T-helper 2 cell treated with Interferon-gamma antibody and Interleukin-4, amounts not matched to agents 100 ng/mL and 5 ng/mL, for 36 hours (primary cell): Measurements from ENCODE around the gene CDY2A. TPM values are rescaled to one million over a fixed set of nuclear protein-coding genes. Genes with fewer than 3 reads are reported as not detected.
"Not testable (repeated sequence)": the region's sequence is repeated elsewhere in the genome, so short reads cannot be mapped to it uniquely, and the experiment has no call there.

Experiments
- intact Hi-C: fragments of 100-400 bp; cut with micrococcal nuclease; formaldehyde crosslinking; loops from one replicate; pipeline ENCODE4 v1.15.1; 2023
- total RNA-seq: library from RNA; stranded (reverse); gene quantifications from 2 replicates; pipeline ENCODE4 v1.2.3, GENCODE V29; 2022

The CDY2A gene, protein sequence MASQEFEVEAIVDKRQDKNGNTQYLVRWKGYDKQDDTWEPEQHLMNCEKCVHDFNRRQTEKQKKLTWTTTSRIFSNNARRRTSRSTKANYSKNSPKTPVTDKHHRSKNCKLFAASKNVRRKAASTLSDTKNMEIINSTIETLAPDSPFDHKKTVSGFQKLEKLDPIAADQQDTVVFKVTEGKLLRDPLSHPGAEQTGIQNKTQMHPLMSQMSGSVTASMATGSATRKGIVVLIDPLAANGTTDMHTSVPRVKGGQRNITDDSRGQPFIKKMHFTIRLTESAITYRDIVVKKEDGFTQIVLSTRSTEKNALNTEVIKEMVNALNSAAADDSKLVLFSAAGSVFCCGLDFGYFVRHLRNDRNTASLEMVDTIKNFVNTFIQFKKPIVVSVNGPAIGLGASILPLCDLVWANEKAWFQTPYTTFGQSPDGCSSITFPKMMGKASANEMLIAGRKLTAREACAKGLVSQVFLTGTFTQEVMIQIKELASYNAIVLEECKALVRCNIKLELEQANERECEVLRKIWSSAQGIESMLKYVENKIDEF
- total RNA-seq: not detected in 2 replicates

- intact Hi-C loops: not testable (repeated sequence)
Measured at GRCh38 chrY:18025487-18025886, at the start of gene CDY2A. TSS of gene CDY2A (plus strand) at chrY:18025787. CDS start at chrY:18026115, 328 bp downstream.

- intact Hi-C loops: not testable (repeated sequence)
Measured at GRCh38 chrY:17997586-17997985, 28.0 kb upstream of the CDY2A start.

DNA sequence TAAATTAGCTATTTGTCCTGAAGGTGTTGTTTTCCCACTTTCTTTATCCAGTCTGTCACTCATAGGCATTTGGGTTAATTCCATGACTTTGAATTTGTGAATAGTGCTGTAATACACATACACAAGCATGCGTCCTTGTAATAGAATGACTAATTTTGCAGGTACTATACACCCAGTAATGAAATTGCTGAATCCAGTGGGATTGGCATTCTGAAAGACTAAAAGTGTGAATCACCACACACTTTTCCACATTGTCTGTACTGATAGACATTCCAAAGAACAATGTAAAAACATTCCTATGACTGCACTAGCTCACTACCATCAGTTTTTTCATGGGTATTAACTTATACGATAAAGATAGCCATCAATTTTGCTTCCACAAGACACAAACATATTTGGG is 27.3 kb upstream of the CDY2A start:
- intact Hi-C loops: not testable (repeated sequence)

DNA sequence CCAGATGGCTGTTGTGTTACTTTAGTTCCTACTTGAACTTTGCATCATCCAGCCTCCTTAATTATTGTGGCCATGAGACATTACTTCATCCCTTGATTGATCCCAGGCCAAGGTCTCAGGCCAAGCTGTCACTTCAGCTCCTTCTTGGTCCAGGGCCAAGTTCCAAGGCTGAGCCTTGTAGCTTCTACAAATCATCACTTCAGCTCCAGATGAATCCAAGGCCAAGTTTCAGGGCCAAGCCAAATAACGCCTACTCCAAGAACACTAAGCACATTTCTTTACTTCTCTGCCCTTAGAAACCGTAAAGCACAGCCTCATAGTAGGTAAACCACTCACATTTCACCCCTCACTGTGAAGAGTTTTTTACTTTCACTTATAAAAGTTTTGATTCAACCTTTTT is 1.7 kb upstream of the CDY2A start:
- intact Hi-C loops: not testable (repeated sequence)

GRCh38 chrY:18028845-18029244 is 3.3 kb downstream of the CDY2A start:
- intact Hi-C loops: not testable (repeated sequence)

DNA sequence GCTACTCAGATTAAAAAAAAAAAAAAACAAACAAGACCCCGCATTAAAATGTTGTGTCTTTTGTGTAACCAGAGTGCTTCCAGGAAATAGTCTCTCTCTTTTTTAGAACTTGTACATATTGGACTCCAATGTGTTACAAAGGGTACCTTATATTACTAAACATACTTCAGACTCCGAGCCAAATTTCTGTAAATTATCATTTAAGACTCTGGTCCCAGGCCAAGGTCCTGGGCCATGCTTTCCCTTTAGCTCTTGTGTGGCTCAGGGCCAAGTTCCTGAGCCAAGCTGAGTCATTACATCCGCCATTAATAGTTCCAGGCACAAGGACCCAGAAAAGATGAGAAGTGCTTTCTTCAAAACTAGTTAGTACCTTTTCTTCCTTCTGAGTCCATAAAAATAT is 4.6 kb downstream of the CDY2A start:
- intact Hi-C loops: not testable (repeated sequence)

DNA sequence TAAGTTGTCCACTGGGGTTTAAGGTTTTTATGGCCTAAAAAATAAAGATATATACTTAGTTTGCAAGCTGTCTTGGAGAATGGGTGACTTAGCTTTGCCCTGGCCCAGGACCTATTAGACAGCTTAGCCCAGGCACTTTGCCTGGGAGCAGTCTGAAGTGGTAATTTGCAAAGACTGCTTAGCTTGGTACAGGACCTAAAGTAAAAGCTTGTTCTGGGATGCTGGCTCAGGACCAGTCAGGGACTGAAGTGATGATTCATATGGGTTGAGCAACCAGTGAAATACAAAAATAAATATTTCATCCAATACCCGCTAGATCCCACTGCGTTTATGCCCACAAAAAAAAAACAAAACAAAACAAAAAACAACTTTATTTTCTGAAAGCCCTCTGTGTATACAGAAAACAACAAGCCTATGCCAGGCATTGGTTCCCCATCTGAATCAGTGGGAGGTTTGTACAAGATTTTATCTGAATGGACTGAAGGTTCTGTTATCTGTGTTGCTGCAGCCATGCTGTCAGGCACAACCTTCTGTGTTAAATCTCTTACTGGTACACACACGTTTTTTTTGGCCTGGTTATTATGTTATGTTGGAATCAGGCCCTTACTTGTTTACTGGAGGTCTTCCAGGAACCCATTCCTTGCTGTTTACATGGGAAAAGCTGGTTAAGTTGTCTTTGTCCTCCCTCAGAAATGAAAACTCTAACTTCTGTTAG is 8.7 kb downstream of the CDY2A start:
- intact Hi-C loops: not testable (repeated sequence)

- intact Hi-C loops: not testable (repeated sequence)
Measured at GRCh38 chrY:18034864-18035263, 9.3 kb downstream of the CDY2A start.

DNA sequence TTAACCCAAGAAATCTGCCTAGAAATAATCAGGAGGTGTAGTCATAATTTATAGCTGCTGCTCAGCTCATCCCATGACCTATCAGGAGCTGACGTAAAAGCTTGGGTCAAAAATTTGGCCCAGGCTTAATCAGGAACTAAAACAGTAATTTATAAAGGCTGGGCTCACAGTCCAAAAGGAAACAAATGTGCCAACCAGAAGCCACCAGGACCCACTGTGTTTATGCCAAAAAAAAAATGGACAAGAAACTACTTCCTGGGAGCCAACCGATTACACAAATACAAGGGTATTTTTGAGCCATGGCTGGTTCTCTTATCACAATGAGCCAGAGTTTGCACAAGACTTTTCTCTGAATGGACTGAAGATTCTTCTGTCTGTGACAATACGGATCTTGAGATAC is 19.4 kb downstream of the CDY2A start:
- intact Hi-C loops: not testable (repeated sequence)

- intact Hi-C loops: not testable (repeated sequence)
Measured at GRCh38 chrY:18048149-18049040, 22.8 kb downstream of the CDY2A start.

GRCh38 chrY:18049061-18049460 is 23.5 kb downstream of the CDY2A start:
- intact Hi-C loops: not testable (repeated sequence)

- intact Hi-C loops: not testable (repeated sequence)
Measured at GRCh38 chrY:18056473-18056872, 30.9 kb downstream of the CDY2A start.

DNA sequence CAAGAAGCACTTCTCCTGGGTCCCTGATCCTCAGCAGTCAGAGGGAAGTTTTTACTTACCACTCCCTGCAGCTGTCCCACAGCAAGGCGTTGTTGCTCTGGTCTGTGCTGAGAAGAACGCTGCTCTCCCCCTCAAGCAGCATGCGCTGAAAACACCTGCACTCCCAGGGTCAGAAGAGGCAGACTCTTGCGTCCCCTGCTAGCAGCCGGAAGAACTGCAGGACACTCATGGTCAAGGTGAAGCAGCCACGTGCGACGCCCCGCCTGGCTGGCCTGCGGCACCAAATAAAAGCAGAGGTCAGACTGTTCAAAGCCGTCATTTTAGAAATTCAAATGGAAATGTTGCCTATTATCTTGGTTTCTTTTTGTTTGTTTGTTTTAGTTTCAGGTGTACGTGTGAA is 47.9 kb downstream of the CDY2A start:
- intact Hi-C loops: not testable (repeated sequence)

Other genes starting within 250 kb of the CDY2A start
- not detected in 2 replicates for gene CDY2B, start 145.6 kb upstream of the CDY2A start, total RNA-seq